ENCODE results near the gene ATAD1.
"Not testable (repeated sequence)": the region's sequence is repeated elsewhere in the genome, so short reads cannot be mapped to it uniquely, and the experiment has no call there.

ATAD1 gene

GRCh38 chr10:87829986-87830729 lies 12.1 kb upstream of the ATAD1 start:
- no peak overlapping the region for H3K4me3 ChIP-seq (ENCODE audit: low read depth in 1 of 2, low read length in 2 of 2)
- ATAC-seq (ENCODE audit: insufficient read depth, low read depth) = peak; percentile 83
- no peaks in the 10 kb centered on the region for H3K79me2 ChIP-seq (ENCODE audit: insufficient read depth, low read length)

GRCh38 chr10:87829051-87829450 lies 11.0 kb upstream of the ATAD1 start:
- not testable (repeated sequence) for H3K4me3 ChIP-seq (ENCODE audit: low read depth in 1 of 2, low read length in 2 of 2); H3K36me3 ChIP-seq (ENCODE audit: insufficient read depth, low read length); H3K4me2 ChIP-seq (ENCODE audit: insufficient read depth, low read length); H4K20me1 ChIP-seq (ENCODE audit: insufficient read depth, low read length); H3K79me2 ChIP-seq (ENCODE audit: insufficient read depth, low read length); H2AFZ ChIP-seq (ENCODE audit: low read depth, low read length); DNase-seq; ATAC-seq (ENCODE audit: insufficient read depth, low read depth); H3K27me3 ChIP-seq (ENCODE audit: insufficient read depth, low read length, poor library complexity); H3K9ac ChIP-seq (ENCODE audit: low read depth, low read length); H3K9me3 ChIP-seq (ENCODE audit: insufficient read depth, low read length, severe bottlenecking); H3K27ac ChIP-seq (ENCODE audit: low read length)
- H3K4me1 ChIP-seq (ENCODE audit: insufficient read depth, low read length) = peaks cover 17% of the 10 kb centered on the region

More at GRCh38 chr10:87829986-87830729, 12.1 kb upstream of the ATAD1 start:
- peak overlapping the region; percentile 15; the same call in 1 of the 2 replicates for H3K27ac ChIP-seq (ENCODE audit: low read length)
- no peaks in the 10 kb centered on the region for H3K36me3 ChIP-seq (ENCODE audit: insufficient read depth, low read length)
- no peak for TF ChIP-seq CTCF (IDR thresholded peaks at IDR 0.05; ENCODE audit: borderline replicate concordance, extremely low read depth, low read length, poor library complexity, severe bottlenecking)
- no peak for TF ChIP-seq EZH2 (IDR thresholded peaks at IDR 0.05; ENCODE audit: borderline replicate concordance, low read depth, low read length, severe bottlenecking)
- H3K9me3 ChIP-seq (ENCODE audit: insufficient read depth, low read length, severe bottlenecking) = no peaks in the 10 kb centered on the region
- H2AFZ ChIP-seq (ENCODE audit: low read depth, low read length) = no peak overlapping the region
- H3K4me1 ChIP-seq (ENCODE audit: insufficient read depth, low read length) = peaks cover 17% of the 10 kb centered on the region
- H3K4me2 ChIP-seq (ENCODE audit: insufficient read depth, low read length) = no peak overlapping the region
- H4K20me1 ChIP-seq (ENCODE audit: insufficient read depth, low read length) = no peaks in the 10 kb centered on the region
- H3K9ac ChIP-seq (ENCODE audit: low read depth, low read length) = no peak overlapping the region
- H3K27me3 ChIP-seq (ENCODE audit: insufficient read depth, low read length, poor library complexity) = no peaks in the 10 kb centered on the region
- DNase-seq = no peak

GRCh38 chr10:87827681-87828080 lies 9.7 kb upstream of the ATAD1 start:
- Histone ChIP-seq H3K36me3 (ENCODE audit: insufficient read depth, low read length) (no peaks in the 10 kb centered on the region), H3K9ac (ENCODE audit: low read depth, low read length) (no peak overlapping the region), H3K9me3 (ENCODE audit: insufficient read depth, low read length, severe bottlenecking) (no peaks in the 10 kb centered on the region), H3K4me1 (ENCODE audit: insufficient read depth, low read length) (peaks cover 17% of the 10 kb centered on the region), H3K27ac (ENCODE audit: low read length) (no peak overlapping the region), H3K27me3 (ENCODE audit: insufficient read depth, low read length, poor library complexity) (no peaks in the 10 kb centered on the region), H4K20me1 (ENCODE audit: insufficient read depth, low read length) (no peaks in the 10 kb centered on the region), H3K4me2 (ENCODE audit: insufficient read depth, low read length) (no peak overlapping the region), H3K4me3 (ENCODE audit: low read depth in 1 of 2, low read length in 2 of 2) (no peak overlapping the region), H3K79me2 (ENCODE audit: insufficient read depth, low read length) (no peaks in the 10 kb centered on the region), H2AFZ (ENCODE audit: low read depth, low read length) (no peak overlapping the region)
- ATAC-seq (ENCODE audit: insufficient read depth, low read depth) = no peak
- TF ChIP-seq CTCF (IDR thresholded peaks at IDR 0.05; ENCODE audit: borderline replicate concordance, extremely low read depth, low read length, poor library complexity, severe bottlenecking) = no peak
- TF ChIP-seq EZH2 (IDR thresholded peaks at IDR 0.05; ENCODE audit: borderline replicate concordance, low read depth, low read length, severe bottlenecking) = no peak
- DNase-seq = no peak

- no peaks in the 10 kb centered on the region for H3K9me3 ChIP-seq (ENCODE audit: insufficient read depth, low read length, severe bottlenecking)
These were observed 8.6 kb upstream of the ATAD1 start for GRCh38 chr10:87826653-87827052.

More at GRCh38 chr10:87826653-87827052, 8.6 kb upstream of the ATAD1 start:
- TF ChIP-seq CTCF (IDR thresholded peaks at IDR 0.05; ENCODE audit: borderline replicate concordance, extremely low read depth, low read length, poor library complexity, severe bottlenecking) (no peak), EZH2 (IDR thresholded peaks at IDR 0.05; ENCODE audit: borderline replicate concordance, low read depth, low read length, severe bottlenecking) (no peak)
- H3K4me2 ChIP-seq (ENCODE audit: insufficient read depth, low read length) = no peak overlapping the region
- no peaks in the 10 kb centered on the region for H3K27me3 ChIP-seq (ENCODE audit: insufficient read depth, low read length, poor library complexity)
- H4K20me1 ChIP-seq (ENCODE audit: insufficient read depth, low read length) = no peaks in the 10 kb centered on the region
- H3K9ac ChIP-seq (ENCODE audit: low read depth, low read length) = no peak overlapping the region
- no peak for ATAC-seq (ENCODE audit: insufficient read depth, low read depth)
- no peaks in the 10 kb centered on the region for H3K79me2 ChIP-seq (ENCODE audit: insufficient read depth, low read length)
- peaks cover 17% of the 10 kb centered on the region for H3K4me1 ChIP-seq (ENCODE audit: insufficient read depth, low read length)
- no peak overlapping the region for H3K27ac ChIP-seq (ENCODE audit: low read length)
- DNase-seq = no peak
- H3K36me3 ChIP-seq (ENCODE audit: insufficient read depth, low read length) = no peaks in the 10 kb centered on the region
- H2AFZ ChIP-seq (ENCODE audit: low read depth, low read length) = no peak overlapping the region
- H3K4me3 ChIP-seq (ENCODE audit: low read depth in 1 of 2, low read length in 2 of 2) = no peak overlapping the region
